Heart left ventricle (tissue), 16 donors: ENCODE measurements around the gene RXRA. TPM values are rescaled to one million over a fixed set of nuclear protein-coding genes. Genes with fewer than 3 reads are reported as not detected.

Experiments
- ATAC-seq, 4 donors: fragments of 200-7000 bp; cut with Tn5 transposase; one replicate each; pipeline ENCODE4 v1.9.1; 2020 to 2022; ENCODE audit warnings: moderate library complexity in 4 of 4, mild to moderate bottlenecking in 3 of 4, moderate number of reproducible peaks in 1 of 4
- DNase-seq, 5 donors: peaks; one replicate each; pipeline ENCODE4 v3.0.0-alpha.2; 2020
- H3K27ac ChIP-seq, 12 donors: fragments of 200-600 bp; sonication (generic) in 4 of 12; one replicate each; pipeline versions ENCODE4 v1.5.0 to v1.8.0; 2016 to 2022; ENCODE audit warnings: mild to moderate bottlenecking in 2 of 12
- H3K27me3 ChIP-seq, 9 donors: fragments of 200-600 bp; sonication (generic) in 2 of 9; one replicate each; pipeline versions ENCODE4 v1.5.1 to v1.8.0; 2016 to 2022; ENCODE audit warnings: mild to moderate bottlenecking in 3 of 9
- H3K36me3 ChIP-seq, 9 donors: fragments of 200-600 bp; sonication (generic) in 2 of 9; one replicate each; pipeline versions ENCODE4 v1.5.0 to v1.8.0; 2018 to 2022; ENCODE audit warnings: mild to moderate bottlenecking in 2 of 9
- H3K4me1 ChIP-seq, 12 donors: fragments of 200-600 bp; sonication (generic) in 4 of 12; one replicate each; pipeline versions ENCODE4 v1.5.0 to v1.8.0; 2016 to 2022; ENCODE audit warnings: mild to moderate bottlenecking in 3 of 12
- H3K4me3 ChIP-seq, 12 donors: fragments of 200-600 bp; sonication (generic) in 4 of 12; one replicate each; pipeline versions ENCODE4 v1.5.0 to v1.8.0; 2017 to 2022; ENCODE audit warnings: mild to moderate bottlenecking in 9 of 12, moderate library complexity in 4 of 12
- H3K9me3 ChIP-seq, 12 donors: fragments of 200-600 bp; sonication (generic) in 4 of 12; one replicate each; pipeline versions ENCODE4 v1.5.0 to v1.8.0; 2016 to 2022; ENCODE audit warnings: mild to moderate bottlenecking in 1 of 12
- POLR2A ChIP-seq, 2 donors: fragments of 450-650 bp; IDR thresholded peaks; one replicate each; pipeline ENCODE4 v1.6.1; 2017; ENCODE audit warnings: antibody characterized with exemption in 2 of 2, mild to moderate bottlenecking in 2 of 2, moderate library complexity in 2 of 2
- WGBS, 4 donors: extraction: QIAGEN DNeasy Blood & Tissue Kit in 2 of 4; methylation state at CpG; one replicate each; pipeline versions ENCODE4 v1.1.5 to v1.1.7; 2013 to 2018; 5-methylcytosine and 5-hydroxymethylcytosine counted together
- intact Hi-C, 10 donors: fragments of 100-400 bp; cut with DNase I; formaldehyde crosslinking; loops; one replicate each; pipeline versions ENCODE4 v1.11.1 to v1.14.2; 2022
- polyA plus RNA-seq, 2 donors: library from polyadenylated mRNA; stranded (reverse); fragments of 200-250 nt; gene quantifications; one replicate each; pipeline ENCODE4 v1.2.3, GENCODE V29; 2013
- total RNA-seq, 9 donors: library from RNA; depleted of rRNA in 2 of 9; stranded (reverse); fragments of >200 nt in 2 of 9; fragmentation: NEBNext Ultra II Directional in 3 of 9; extraction: Animal tissue kit (Norgen Biotek cat#: 25700) in 3 of 9; gene quantifications; one replicate each; pipeline versions ENCODE4 v1.1.0 to v1.2.4, GENCODE V29; 2016 to 2023
- TF ChIP-seq, protein P1 (sequence below), 12 donors: fragments of 200-600 bp; sonication (generic) in 4 of 12; IDR thresholded peaks; one replicate each; pipeline versions ENCODE4 v1.5.0 to v1.8.0; 2018 to 2022; ENCODE audit warnings: antibody characterized with exemption in 12 of 12, mild to moderate bottlenecking in 5 of 12
- donor health status: ischemic (EF 13 %, LVEDD 7.1; RV severe dilation, severe dysfunction).
- donor health status: healthy with polysubstance abuse.
- donor health status: DM: no; HTN: yes; CAD: no.
- donor health status: DM: no; HTN: no; CAD: no.
- donor health status: ischemic (EF 25% LVEDD 6.9; RV normal size, moderate dysfunction).
- donor health status: ischemic (EF 25% LVEDD 5.7; RV mildly dilated, moderate dysfunction).
- donor health status: healthy.
- donor health status: DM: yes; HTN: yes; CAD: no.
- donor health status: ischemic (EF 35%, LVEDD 5.7; RV mildly dilated, moderate dysfunction).
- donor health status: nonischemic (EF 11% LVEDD 7.7; RV severe dilation, severe dysfunction).
- donor health status: DM: yes; HTN: yes; CAD: no.
- donor health status: PGD.
- donor health status: ischemic (EF 29% LVEDD 5.4; RV normal size, mild dysfunction).
- donor health status: nonischemic (EF 23%, LVEDD 6.1; RV moderate dilation, normal function).

RXRA gene
- total and polyA plus RNA-seq, 11 donors = 45.5 to 87.9 (median 54.9) TPM

DNA sequence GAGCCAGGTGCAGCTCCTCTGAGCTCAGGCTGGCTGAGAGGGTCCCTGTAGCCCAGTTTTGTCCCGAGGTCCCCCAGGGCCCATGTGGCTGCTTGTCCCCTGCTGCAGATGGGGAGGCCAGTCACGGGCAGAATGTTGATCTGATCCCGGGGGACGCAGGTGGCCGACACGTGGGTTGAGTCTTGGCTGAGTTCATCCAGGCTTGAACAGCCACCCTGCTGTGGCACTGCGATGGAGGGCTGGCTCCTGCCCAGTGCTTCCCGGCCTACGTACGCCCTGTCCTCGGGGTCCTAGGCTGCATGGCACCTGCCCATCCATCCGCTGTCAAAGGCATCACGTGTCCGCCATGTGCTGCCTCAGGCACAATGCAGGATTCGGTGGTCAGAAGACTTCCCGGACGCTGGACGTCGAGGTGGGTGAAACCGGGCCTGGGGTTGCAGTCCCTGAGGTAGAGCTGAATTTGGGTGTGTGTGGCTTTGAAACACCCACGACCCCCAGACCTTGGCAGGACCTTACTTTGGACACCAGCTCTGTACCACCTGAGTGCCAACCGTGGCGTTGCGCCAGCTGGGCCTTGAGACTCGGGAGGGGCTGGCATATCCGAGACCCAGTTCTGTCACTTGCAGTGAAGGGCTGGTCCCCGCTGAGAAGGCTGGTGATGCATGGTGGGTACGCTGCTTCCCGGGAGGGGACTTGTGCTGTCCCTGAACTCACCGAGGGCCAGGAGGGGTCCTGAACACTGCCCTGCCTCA, 22.3 kb downstream of the RXRA start:
- H3K9me3 ChIP-seq = no peaks in the 10 kb centered on the region
- no peak for TF ChIP-seq POLR2A (IDR thresholded peaks at IDR 0.05)
- TF ChIP-seq, protein P1, sequence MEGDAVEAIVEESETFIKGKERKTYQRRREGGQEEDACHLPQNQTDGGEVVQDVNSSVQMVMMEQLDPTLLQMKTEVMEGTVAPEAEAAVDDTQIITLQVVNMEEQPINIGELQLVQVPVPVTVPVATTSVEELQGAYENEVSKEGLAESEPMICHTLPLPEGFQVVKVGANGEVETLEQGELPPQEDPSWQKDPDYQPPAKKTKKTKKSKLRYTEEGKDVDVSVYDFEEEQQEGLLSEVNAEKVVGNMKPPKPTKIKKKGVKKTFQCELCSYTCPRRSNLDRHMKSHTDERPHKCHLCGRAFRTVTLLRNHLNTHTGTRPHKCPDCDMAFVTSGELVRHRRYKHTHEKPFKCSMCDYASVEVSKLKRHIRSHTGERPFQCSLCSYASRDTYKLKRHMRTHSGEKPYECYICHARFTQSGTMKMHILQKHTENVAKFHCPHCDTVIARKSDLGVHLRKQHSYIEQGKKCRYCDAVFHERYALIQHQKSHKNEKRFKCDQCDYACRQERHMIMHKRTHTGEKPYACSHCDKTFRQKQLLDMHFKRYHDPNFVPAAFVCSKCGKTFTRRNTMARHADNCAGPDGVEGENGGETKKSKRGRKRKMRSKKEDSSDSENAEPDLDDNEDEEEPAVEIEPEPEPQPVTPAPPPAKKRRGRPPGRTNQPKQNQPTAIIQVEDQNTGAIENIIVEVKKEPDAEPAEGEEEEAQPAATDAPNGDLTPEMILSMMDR (IDR thresholded peaks at IDR 0.05) = no peak
- H3K27ac ChIP-seq = no peak overlapping the region
- ATAC-seq (no peak), DNase-seq (no peak)
- H3K27me3 ChIP-seq = no peaks in the 10 kb centered on the region
- no peaks in the 10 kb centered on the region for H3K36me3 ChIP-seq
- peaks cover 13 to 100% (median 93%) of the 10 kb centered on the region in 12 donors for H3K4me1 ChIP-seq
- intact Hi-C loops = no loop called here
- WGBS, 4 donors = 71 to 79% (median 74%) methylated on average over 18 to 30 of the region's 30 CpGs
- no peak overlapping the region for H3K4me3 ChIP-seq

DNA sequence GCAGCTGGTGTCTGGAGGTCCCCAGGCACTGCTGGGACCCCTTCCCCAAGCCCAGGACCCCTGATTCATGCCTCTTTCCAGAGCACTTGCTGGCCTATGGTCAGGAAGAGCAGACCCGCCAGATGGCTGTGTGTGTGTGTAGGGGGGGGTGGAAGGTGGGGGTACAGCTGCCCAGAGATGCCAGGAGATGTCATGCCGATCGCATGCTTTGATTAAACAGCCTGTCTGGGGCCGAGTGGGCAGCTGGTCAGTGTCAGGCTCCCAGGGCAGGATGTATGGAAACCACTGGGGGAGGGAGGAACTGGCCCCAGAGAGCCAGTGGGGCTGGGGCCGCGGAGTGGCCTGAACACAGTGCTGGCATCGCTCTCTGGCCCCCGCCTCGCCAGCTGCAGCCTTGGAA, 23.7 kb downstream of the RXRA start:
- H3K36me3 ChIP-seq = no peaks in the 10 kb centered on the region
- H3K27me3 ChIP-seq = no peaks in the 10 kb centered on the region
- TF ChIP-seq, protein P1 (IDR thresholded peaks at IDR 0.05) = no peak
- no peak for TF ChIP-seq POLR2A (IDR thresholded peaks at IDR 0.05)
- H3K4me3 ChIP-seq = no peak overlapping the region
- 66 to 77% (median 71%) methylated on average over 8 to 9 of the region's 9 CpGs for WGBS, 4 donors
- DNase-seq (no peak), ATAC-seq (no peak)
- H3K4me1 ChIP-seq = peaks cover 15 to 100% (median 93%) of the 10 kb centered on the region in 12 donors
- intact Hi-C loops = no loop called here
- H3K27ac ChIP-seq = no peak overlapping the region
- no peaks in the 10 kb centered on the region for H3K9me3 ChIP-seq

DNA sequence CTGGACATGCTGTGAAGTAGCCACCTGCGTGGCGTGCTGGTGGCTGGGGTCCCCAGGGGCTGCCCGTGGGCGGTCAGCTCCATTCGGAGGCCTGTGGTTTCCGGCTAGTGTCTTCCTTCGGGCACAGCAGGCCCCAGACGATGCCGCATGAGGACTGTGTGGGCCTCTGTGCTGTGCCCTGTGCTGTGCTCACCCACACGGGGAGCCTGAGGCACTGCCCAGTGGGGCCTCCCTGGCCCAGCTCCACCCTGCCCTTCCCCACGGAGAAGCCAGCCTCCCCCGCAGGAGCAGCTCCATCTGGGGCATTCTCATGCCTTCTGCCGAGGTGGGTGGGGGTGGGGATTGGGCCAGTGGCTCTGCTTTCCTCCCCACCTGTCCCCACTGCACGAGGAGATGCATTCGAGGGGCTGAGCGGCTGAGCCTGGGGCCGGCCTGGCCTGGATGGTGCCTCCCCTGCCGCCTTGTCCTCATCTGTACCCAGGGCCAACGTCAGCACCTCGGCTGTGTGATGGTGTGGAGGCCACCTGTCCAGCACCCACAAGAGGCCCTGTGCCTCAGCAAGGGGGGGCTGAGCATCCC, 24.2 kb downstream of the RXRA start:
- H3K36me3 ChIP-seq = no peaks in the 10 kb centered on the region
- peaks cover 14 to 100% (median 93%) of the 10 kb centered on the region in 12 donors for H3K4me1 ChIP-seq
- TF ChIP-seq, protein P1 (IDR thresholded peaks at IDR 0.05) = no peak
- TF ChIP-seq POLR2A (IDR thresholded peaks at IDR 0.05) = no peak
- H3K9me3 ChIP-seq = no peaks in the 10 kb centered on the region
- DNase-seq (no peak), ATAC-seq (no peak)
- H3K27me3 ChIP-seq = no peaks in the 10 kb centered on the region
- peak overlapping the region in 1 of 12 donors; percentile 20 for H3K27ac ChIP-seq
- intact Hi-C loops = no loop called here
- 42 to 59% (median 50%) methylated on average over 9 to 20 of the region's 20 CpGs for WGBS, 4 donors
- no peak overlapping the region for H3K4me3 ChIP-seq

DNA sequence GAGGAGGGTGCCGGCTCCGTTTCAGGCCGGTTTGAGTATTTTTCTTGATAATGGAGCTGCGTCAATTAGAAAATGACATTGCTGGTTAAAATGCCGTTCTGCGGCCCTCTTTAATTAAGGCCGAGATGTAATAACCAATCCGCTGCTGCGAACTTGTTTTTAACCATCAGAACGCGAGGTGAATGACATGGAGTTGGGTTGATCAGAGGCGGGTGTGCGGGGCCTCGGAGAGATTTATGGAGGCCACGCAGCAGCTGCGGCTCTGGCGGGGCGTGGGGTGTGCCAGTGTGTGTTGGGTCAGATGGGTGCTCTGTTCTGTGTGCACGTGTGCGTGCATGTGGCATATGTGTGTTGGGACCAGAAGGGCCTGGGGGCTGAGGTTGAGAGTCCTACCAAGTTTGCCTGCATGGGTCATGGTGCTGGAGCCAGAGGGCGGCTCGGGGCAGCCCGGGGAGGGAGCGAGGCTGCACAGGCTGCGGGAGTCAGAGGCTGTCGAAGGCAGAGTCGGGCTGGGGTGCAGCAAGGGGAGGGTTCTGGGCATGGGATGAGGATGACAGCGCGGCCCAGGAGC, 25.4 kb downstream of the RXRA start:
- Histone ChIP-seq H3K9me3 (no peaks in the 10 kb centered on the region), H3K4me3 (no peak overlapping the region), H3K27me3 (no peaks in the 10 kb centered on the region), H3K27ac (peak overlapping the region in 1 of 12 donors; percentile 40), H3K4me1 (peaks cover 12 to 100% (median 91%) of the 10 kb centered on the region in 12 donors), H3K36me3 (no peaks in the 10 kb centered on the region)
- DNase-seq (no peak), ATAC-seq (no peak)
- TF ChIP-seq POLR2A (IDR thresholded peaks at IDR 0.05) = no peak
- 80 to 88% (median 82%) methylated on average over 29 of the region's 29 CpGs for WGBS, 4 donors
- intact Hi-C loops = no loop called here
